ENCODE results near the gene COX4I2.

COX4I2 gene

DNA sequence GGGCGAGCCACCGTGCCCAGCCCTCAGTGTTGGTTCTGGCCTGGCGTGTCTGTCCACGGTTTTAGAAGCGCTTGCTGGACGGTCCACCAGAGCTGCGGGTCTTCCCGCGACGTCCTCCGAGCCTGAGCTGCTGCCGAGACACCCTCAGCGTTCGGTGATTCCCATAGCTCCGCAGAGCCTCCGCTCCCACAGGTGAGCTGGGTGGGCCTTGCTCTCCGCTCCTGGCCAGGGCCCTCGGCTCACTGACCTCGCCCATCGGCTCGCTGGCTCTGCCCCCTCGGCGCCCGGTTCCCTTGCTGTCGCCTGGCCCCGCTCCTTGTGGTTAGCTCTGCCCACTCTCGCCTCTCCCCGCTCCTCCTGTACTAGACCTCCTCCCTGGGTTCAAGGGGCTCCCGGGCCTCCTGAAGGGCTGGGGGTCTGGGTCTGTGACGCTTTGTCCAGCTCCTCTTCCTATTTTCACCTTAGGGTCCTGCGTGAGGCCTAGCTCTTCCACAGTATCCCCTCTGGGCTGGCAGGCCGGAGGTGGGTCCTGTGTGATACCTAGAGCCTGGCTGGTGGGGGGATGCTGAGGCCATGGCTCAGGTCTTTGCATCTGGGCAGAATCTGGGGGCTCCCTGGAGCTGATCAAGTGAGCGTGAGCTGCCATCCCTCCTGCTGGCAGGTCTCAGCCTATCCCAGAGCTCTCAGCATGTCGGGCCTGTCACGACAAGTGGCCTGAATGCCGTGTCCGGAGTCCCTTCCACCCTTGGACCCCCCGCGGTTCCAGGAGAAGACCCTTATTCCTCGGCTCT is 5.0 kb upstream of the COX4I2 start:
- DNase-seq (ENCODE audit: low read depth), result no peak
- H3K4me3 ChIP-seq (ENCODE audit: low read depth, low read length), result no peak overlapping the region
- no peak for TF ChIP-seq CTCF (IDR thresholded peaks at IDR 0.05; ENCODE audit: control insufficient read depth, extremely low read depth, insufficient read depth)

GRCh38 chr20:31633339-31633914 is 4.3 kb upstream of the COX4I2 start:
- no peak for DNase-seq (ENCODE audit: low read depth)
- TF ChIP-seq CTCF (IDR thresholded peaks at IDR 0.05; ENCODE audit: control insufficient read depth, extremely low read depth, insufficient read depth), result no peak

DNA sequence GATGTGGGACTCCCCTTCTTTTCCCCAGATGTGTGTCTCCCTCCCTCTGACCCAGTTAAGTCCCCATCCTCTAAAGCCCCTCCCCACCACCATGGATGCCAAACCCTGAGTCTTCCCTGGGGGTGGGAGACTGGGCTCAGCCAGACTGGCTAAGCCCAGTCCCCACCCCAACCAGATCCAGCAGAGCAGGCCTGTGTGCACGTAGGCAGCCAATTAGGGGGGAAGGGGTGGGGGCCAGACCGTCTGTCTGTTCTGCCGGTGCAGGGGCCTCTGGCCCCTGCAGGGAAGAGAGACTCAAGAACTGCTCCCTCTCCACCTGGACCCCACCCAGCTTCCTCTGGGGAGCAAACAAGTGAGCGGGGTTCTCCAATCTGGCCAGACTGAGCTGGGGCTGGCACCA is 605 bp downstream of the COX4I2 start:
- TF ChIP-seq CTCF (IDR thresholded peaks at IDR 0.05; ENCODE audit: control insufficient read depth, extremely low read depth, insufficient read depth), result no peak
- no peak for DNase-seq (ENCODE audit: low read depth)
- no peak overlapping the region for H3K4me3 ChIP-seq (ENCODE audit: low read depth, low read length)

More at GRCh38 chr20:31633339-31633914, 4.3 kb upstream of the COX4I2 start:
- H3K4me3 ChIP-seq (ENCODE audit: low read depth, low read length), result no peak overlapping the region

GRCh38 chr20:31638816-31639215 is 1.1 kb downstream of the COX4I2 start:
- TF ChIP-seq CTCF (IDR thresholded peaks at IDR 0.05; ENCODE audit: control insufficient read depth, extremely low read depth, insufficient read depth), result no peak
- no peak overlapping the region for H3K4me3 ChIP-seq (ENCODE audit: low read depth, low read length)
- DNase-seq (ENCODE audit: low read depth), result no peak

DNA sequence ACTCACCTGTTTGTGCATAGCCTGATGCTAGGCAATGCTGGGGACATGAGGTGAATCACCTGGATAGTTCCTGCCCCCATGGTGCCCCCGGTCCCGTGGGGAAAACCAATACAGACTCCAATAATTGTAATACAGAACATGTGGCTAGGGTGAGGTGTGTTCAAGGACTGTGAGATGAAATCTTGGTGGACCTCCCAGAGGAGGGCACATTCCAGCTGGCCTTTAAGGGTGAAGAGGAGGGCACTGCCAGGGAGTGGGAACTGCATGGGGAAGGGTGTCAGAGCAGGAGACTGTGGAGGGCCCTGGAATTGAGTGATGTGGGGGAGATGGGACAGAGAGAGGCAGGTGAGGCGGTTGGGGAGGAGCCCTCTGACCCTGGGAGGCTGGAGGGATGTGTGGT is 2.5 kb downstream of the COX4I2 start:
- no peak for TF ChIP-seq CTCF (IDR thresholded peaks at IDR 0.05; ENCODE audit: control insufficient read depth, extremely low read depth, insufficient read depth)
- H3K4me3 ChIP-seq (ENCODE audit: low read depth, low read length), result no peak overlapping the region
- no peak for DNase-seq (ENCODE audit: low read depth)

GRCh38 chr20:31641391-31641790 is 3.7 kb downstream of the COX4I2 start:
- no peak overlapping the region for H3K4me3 ChIP-seq (ENCODE audit: low read depth, low read length)
- no peak for DNase-seq (ENCODE audit: low read depth)
- TF ChIP-seq CTCF (IDR thresholded peaks at IDR 0.05; ENCODE audit: control insufficient read depth, extremely low read depth, insufficient read depth), result no peak
